CD4-positive, alpha-beta T cell treated with Interleukin-17A for 1 hour (primary cell): ENCODE results near the gene MACROD1.

Source experiments
- DNase-seq: peaks from one replicate; pipeline ENCODE4 v3.0.0-alpha.2; 2020

Gene MACROD1

GRCh38 chr11:64109332-64109731 is 56.6 kb downstream of the MACROD1 start:
- no peak for DNase-seq

DNA sequence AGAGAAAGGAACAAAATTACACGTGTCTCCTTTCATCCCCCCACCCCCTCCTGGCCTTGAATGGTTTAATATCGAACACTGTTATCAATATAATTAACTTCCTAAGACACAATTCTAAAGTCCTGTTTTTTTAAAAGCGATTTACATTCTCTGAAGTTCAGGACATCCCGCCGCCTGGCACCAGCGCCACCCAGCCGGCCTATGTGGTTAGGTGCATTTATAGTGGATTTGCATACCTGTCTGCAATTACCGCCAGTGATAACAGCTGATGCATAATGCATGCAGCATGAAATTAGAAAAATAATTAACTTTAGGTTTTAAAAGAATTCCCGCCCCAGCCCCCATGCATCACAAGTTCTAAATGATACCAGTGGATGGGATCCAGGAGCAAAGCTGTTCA is 58.6 kb downstream of the MACROD1 start:
- DNase-seq, result no peak

GRCh38 chr11:64104632-64105031 is 61.3 kb downstream of the MACROD1 start:
- no peak for DNase-seq

GRCh38 chr11:64103277-64103985 is 62.5 kb downstream of the MACROD1 start:
- no peak for DNase-seq

DNA sequence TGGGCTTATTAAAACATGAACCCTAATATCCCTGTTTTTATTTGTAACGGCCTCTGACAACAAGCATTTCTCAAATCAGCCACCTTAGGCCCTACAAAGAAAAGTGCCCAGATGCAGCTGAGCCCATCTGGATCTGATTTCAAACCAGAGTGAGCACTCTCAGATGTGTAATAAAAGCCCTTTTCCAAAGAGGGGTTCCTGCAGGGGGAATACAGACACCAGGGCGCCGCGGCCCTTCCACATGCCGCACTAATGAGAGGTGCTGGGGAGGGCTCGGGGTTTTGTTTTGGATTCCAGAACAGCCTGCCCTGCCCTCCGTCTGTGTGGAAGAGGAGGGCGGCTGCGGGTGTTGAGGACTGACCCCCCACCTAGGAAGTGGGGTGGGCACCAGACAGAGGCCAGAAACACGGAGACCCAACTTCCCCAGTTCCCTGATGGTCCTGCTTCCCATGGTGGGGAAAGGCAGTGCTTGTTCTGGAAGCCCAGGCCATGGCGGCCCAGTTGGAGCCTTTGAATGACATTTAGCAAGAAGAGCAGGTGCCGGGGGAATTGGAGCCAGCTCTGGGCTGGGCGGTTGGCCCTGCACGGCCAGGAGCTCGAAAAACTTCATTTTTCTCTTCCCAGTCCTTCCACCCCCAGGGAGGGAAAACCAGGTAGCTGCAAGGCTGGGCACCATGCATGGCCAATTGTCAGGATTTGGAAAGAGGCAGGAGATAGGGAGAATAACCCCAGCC is 63.7 kb downstream of the MACROD1 start:
- DNase-seq, result no peak

DNA sequence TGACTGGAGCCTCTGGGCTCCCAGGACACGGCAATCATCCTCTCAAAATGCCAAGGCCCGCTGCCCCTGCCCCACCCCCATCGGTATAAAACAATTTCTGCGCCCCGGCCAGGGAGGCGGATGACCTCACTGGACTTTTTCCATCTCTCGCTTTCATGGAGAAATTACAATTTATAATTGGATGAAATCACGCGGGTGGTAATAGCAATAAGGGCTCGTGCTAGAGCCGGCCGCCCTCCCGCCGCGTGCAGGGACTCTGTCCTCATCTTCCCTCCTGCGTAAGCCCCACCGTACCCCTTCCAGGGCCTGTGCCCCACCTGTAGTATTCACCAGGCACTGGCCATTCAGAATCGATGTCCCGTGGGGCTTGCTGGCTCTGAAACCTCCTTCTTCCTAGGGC is 64.5 kb downstream of the MACROD1 start:
- no peak for DNase-seq

DNA sequence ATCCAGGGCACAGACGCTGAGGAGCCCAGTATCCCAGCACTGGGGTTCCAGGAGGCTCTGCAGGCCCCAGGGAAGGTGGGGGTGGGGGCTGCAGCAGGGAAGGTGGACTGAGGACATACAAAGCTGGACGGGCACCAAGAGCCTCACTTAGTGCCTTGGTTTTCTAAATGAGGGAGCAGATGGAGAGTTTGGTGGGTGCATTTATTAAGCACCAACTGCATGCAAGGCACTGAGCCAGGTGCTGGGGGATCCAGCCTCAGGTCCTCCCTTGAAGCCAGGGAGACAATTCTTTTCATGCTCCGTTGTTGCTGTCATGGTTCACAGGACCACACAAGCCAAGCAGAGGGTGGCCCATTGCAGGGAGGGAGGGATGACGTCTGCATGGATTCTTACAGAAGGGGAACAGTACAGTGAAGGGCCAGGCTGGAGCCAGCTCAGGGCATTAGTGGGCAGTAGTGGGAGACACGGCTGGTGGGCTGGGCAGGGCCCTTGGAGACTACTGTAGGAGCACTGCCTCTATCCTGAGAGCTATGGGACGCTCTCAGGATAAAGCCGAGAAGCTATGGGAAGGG is 65.0 kb downstream of the MACROD1 start:
- no peak for DNase-seq

DNA sequence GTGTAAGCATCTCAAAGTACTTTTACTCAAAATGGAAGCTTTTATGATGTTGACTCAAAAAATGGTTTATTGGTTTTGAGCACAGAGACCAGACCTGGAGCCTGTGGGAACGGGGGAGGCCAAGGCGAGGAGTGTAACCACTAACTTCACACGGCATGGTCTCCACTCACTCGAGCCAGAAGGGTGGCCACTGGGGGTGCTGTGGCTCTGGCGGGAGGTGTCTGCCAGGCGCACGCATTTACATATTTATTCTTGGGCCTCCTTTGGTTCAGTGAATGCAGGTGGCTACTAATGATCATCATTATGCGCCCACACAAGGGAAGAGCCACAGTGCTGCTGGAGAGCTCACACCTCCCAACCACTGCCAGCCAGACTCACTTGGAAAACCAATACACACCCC is 65.6 kb downstream of the MACROD1 start:
- DNase-seq, result no peak

DNA sequence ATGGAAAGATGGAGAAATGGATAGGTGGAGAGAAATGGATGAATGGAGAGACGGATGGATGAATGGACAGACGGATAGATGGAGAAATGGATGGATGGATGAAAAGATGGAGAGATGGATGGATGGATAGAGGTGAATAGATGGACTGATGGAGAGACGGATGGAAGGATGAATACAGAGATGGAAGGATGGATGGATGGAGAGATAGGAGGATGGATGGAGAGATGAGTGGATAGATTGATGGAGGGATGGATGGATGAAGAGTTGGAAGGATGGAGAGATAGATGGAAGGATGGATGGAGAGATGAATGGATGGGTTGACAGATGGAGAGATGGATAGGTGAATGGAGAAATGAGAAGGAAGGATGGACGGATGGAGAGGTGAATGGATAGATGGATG is 66.5 kb downstream of the MACROD1 start:
- no peak for DNase-seq

GRCh38 chr11:64098318-64098831 is 67.5 kb downstream of the MACROD1 start:
- DNase-seq, result no peak

GRCh38 chr11:64097468-64098317 is 68.2 kb downstream of the MACROD1 start:
- DNase-seq, result no peak

DNA sequence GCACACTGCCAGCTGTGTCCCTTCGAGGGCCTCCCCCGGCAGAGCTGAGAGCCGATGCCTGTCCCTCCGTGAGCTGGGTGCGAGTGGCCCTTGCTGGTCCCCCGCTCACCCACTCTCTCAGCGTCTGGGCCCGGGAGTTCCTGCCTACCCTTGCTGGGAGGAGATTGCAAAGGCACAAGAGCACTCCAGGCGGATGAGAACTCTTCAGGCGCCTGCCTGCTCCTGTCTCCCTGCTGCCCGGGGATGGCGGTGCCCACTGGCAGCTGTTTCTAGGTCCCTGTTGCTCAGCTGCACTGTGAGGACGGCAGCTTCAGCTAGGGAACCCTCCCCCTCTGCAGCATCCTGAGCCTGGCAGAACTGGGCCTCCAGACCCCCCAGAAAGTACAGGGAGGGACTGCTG is 69.1 kb downstream of the MACROD1 start:
- DNase-seq, result no peak

DNA sequence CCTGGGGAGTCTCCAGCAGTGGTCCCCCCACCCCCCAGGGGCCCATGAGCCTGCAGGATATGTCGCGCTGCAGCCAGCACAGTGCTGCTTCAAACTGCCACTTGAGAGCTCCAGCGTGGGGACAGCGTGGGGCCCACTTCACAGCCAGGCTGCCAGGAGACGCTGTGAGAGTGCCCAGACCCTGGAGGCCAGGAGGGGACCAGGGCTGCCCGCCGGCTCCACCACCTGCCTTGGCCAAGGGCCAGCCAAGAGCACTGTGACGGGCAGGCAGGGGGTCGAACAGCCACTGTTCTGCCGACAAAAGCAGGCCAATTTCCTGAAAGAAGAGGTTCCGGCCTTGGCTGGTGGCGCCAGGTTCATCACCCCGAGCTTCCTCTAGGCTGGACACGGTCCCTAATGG is 70.0 kb downstream of the MACROD1 start:
- DNase-seq, result no peak

DNA sequence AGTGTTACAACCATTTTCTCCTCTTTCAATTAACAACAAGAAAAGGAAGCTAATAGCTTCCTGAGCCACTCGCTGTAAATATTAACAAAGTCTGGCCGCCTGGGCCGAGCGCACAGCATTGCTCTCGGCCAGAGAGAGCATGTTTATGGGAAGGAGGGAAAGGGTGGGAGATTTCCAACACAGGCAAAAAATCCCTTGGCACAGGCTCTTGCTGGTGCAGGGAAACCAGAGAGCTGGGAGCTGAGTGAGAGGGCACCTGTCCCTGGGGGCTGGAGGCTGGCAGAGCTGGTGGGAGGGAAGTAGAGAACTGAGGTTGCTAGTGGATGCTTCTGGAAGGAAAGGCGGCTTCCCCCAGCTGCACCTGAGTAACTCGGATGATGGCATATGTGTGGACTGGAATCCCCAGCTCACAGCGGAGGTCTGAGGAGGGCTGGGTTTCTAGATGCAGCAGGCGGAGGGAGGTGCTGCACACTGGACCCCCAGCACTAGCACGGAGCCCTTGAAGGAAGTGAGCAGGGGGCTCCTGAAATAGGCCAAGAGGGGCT is 70.6 kb downstream of the MACROD1 start:
- no peak for DNase-seq

DNA sequence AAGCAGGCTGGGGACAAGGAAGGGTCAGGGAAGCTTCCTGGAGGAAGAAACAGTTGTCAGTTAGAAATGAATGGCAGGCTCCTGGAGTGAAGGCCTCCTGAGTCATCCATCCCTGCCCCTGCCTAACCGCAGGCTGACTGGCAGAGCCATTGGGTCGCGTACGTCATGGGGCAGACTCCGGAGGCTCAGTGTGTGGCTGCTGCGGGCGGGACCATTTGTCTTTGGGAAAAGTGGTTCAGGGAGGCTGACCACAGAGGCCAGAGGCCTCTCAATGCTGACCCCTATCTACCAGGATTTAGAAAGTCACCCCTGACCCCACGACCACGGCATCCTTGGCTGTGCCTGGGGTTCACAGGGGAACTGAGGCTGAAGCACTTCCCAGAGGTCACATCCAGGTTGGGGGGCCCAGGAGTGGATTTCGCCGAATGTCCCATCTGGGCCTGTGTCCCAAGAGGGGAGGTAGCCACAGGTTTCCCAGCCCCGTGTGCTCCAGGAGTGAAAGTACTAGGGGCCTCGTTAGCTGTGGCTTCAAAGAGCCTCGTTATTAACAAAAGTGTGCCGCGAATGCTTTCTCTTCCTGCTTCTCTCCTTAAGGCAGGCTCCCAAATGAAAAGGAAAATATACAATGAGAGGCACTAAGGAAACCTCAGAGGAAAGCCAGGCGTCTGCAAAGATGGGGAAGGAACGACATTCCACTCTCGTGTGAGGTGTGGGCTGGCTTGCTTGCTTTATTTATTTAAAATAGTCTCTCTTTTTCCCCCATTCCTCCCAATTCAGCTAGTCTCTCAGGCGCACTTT is 71.3 kb downstream of the MACROD1 start:
- DNase-seq, result no peak

DNA sequence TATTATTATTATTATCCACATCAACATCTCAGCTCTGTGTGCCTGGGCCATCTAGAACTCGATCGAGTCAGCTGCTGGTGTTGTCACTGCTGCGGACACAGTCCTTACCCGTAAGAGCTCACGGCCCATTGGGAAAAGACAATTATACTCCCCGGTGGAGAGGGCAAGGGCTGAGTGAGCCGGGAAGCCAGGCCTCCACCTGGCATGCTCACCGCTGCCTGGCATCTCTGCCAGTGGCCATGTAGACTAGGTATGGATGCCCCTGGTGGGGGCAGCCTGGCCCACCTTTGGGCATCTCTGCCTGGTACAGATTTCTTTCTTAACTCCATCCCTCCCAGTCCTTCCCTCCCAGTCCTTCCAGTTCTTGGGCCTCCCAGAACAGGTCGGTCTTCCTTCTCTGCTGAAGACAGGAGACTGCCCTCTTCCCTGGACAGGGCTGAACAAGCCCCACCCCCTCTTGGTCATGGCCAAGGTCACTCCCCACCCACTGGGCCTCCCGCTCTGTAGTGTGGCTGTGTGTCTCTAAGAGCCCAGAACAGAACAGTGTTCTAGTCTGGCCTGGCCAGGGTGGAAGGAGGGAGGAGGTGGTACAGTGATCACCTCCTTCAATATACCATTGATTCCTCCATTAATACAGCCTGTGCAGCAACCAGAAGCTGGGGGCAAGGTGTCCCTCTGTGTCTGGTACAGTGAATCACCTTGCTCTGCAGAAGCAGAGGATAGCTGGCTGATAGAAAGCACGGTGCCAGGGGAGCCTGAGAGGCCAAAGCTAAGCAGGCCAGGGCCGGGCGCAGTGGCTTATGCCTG is 72.5 kb downstream of the MACROD1 start:
- no peak for DNase-seq

DNA sequence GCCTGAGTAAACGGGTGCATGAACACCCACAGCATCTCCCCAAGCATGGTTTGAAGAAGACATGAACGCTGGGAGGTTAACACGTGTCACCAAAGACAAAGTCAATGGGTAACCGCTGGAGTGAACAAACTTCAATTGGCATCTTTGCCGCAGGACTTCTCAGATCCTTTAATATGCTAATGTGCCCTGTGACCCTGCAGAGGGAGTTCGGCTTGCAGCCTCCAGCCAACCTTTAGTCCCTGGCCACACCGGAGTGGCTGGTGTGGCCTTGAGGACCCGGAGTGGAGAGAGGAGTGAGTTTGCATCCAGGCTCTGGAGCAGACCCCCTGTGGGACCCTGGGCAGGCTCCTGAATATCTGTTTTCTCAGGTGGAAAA is 73.2 kb downstream of the MACROD1 start:
- DNase-seq, result no peak

DNA sequence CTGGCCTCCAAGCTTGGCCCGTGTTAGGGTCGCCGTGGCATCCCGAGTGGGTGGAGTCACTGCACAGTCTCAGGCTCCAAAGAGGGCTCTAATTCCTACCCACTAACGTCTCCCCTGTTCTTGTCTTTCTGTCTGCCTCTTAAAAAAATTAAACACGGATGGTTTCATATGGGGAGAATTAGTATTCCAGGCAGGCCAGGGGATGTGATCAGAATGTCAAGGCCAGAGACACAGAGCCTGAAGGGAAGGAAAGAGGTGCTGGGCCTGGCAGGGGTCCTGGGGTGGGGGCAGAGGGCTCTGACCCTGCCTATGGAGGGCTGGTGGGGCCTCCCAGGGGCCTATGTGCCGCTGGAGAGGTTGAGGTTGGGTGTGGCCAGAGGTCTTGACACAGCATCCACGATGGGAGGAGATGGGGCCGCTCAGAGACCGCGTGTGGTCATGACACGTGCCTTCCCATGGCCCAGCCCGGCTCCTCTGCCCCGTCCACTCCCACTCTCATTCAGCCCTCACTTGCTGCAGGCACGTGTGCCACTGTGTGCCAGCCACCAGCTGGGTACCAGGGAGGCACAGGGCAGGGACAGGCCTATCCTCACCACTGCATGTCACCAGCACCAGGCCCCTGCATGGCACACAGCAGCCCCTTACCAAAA is 73.7 kb downstream of the MACROD1 start:
- DNase-seq, result no peak

GRCh38 chr11:64090806-64091516 is 75.0 kb downstream of the MACROD1 start:
- DNase-seq, result no peak
